ENCODE results near the gene SULT1A3. TPM values are rescaled to one million over a fixed set of nuclear protein-coding genes. Genes with fewer than 3 reads are reported as not detected.
"Not testable (repeated sequence)": the region's sequence is repeated elsewhere in the genome, so short reads cannot be mapped to it uniquely, and the experiment has no call there.

SULT1A3 gene
- total RNA-seq, 1 donor from 2014 or later, result 26.4 TPM

DNA sequence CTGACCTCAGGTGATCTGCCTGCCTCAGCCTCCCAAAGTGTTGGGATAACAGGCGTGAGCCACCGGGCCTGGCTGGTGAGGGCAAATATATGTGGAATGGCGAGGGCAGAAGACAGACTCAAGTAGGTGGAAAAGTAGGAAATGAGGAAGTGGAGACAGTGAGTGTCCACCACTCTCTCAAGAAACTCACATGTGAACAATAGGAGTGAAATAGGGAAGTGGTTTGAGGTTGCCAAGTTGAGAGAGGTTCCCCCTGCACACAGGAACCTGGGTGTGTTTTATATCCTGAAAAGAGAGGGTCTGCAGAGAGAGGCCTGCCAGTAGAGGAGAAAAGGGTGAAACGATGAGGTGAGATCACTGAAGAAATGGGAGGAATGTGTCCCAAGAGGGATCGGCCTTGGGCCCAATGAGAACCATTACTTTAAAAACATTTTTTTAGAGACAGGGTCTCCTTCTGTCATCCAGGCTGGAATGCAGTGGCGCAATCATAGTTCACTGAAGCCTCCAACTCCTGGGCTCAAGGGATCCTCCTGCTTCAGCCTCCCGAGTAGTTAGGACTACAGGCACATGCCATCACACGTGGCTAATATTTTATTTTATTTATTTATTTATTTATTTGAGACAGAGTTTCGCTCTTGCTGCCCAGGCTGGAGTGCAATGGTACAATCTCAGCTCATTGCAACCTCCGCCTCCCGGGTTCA lies 32.7 kb upstream of the SULT1A3 start:
- Mint-ChIP-seq H3K27ac (ENCODE audit: unreplicated experiment) (no peak overlapping the region), H3K9me3 (peaks cover 3% of the 10 kb centered on the region), H3K36me3 (ENCODE audit: low read depth) (peaks cover 2% of the 10 kb centered on the region), H3K4me1 (peaks cover 4% of the 10 kb centered on the region), H3K4me3 (no peak overlapping the region), H3K27me3 (ENCODE audit: low read depth) (no peaks in the 10 kb centered on the region)
- TF ChIP-seq, protein P1, sequence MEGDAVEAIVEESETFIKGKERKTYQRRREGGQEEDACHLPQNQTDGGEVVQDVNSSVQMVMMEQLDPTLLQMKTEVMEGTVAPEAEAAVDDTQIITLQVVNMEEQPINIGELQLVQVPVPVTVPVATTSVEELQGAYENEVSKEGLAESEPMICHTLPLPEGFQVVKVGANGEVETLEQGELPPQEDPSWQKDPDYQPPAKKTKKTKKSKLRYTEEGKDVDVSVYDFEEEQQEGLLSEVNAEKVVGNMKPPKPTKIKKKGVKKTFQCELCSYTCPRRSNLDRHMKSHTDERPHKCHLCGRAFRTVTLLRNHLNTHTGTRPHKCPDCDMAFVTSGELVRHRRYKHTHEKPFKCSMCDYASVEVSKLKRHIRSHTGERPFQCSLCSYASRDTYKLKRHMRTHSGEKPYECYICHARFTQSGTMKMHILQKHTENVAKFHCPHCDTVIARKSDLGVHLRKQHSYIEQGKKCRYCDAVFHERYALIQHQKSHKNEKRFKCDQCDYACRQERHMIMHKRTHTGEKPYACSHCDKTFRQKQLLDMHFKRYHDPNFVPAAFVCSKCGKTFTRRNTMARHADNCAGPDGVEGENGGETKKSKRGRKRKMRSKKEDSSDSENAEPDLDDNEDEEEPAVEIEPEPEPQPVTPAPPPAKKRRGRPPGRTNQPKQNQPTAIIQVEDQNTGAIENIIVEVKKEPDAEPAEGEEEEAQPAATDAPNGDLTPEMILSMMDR (conservative IDR thresholded peaks at IDR 0.05), result no peak
- no peak for DNase-seq (ENCODE audit: low read depth, low spot score)

DNA sequence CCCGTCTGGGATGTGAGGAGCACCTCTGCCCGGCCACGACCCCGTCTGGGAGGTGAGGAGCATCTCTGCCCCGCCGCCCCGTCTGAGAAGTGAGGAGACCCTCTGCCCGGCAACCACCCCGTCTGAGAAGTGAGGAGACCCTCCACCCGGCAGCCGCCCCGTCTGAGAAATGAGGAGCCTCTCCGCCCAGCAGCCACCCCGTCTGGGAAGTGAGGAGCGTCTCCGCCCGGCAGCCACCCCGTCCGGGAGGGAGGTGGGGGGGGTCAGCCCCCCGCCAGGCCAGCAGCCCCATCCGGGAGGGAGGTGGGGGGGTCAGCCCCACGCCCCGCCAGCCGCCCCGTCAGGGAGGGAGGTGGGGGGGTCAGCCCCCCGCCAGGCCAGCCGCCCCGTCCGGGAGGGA lies 30.3 kb upstream of the SULT1A3 start:
- H3K27me3 Mint-ChIP-seq (ENCODE audit: low read depth); H3K36me3 Mint-ChIP-seq (ENCODE audit: low read depth); H3K4me1 Mint-ChIP-seq: not testable (repeated sequence)

DNA sequence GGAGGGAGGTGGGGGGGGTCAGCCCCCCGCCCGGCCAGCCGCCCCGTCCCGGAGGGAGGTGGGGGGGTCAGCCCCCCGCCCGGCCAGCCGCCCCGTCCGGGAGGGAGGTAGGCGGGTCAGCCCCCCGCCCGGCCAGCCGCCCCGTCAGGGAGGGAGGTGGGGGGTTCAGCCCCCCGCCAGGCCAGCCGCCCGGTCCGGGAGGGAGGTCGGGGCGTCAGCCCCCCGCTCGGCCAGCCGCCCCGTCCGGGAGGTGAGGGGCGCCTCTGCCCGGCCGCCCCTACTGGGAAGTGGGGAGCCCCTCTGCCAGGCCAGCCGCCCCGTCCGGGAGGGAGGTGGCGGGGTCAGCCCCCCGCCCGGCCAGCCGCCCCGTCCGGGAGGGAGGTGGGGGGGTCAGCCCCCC lies 29.6 kb upstream of the SULT1A3 start:
- not testable (repeated sequence) for H3K4me3 Mint-ChIP-seq; H3K27me3 Mint-ChIP-seq (ENCODE audit: low read depth); DNase-seq (ENCODE audit: low read depth, low spot score); H3K27ac Mint-ChIP-seq (ENCODE audit: unreplicated experiment); H3K9me3 Mint-ChIP-seq; H3K4me1 Mint-ChIP-seq; H3K36me3 Mint-ChIP-seq (ENCODE audit: low read depth)

More for the DNA sequence above, 30.3 kb upstream of the SULT1A3 start:
- not testable (repeated sequence) for H3K27ac Mint-ChIP-seq (ENCODE audit: unreplicated experiment); H3K9me3 Mint-ChIP-seq; H3K4me3 Mint-ChIP-seq; DNase-seq (ENCODE audit: low read depth, low spot score)

DNA sequence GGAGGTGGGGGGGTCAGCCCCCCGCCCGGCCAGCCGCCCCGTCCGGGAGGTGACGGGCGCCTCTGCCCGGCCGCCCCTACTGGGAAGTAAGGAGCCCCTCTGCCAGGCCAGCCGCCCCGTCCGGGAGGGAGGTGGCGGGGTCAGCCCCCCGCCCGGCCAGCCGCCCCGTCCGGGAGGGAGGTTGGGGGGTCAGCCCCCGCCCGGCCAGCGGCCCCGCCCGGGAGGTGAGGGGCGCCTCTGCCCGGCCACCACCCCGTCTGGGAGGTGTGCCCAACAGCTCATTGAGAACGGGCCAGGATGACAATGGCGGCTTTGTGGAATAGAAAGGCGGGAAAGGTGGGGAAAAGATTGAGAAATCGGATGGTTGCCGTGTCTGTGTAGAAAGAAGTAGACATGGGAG lies 28.9 kb upstream of the SULT1A3 start:
- H3K27me3 Mint-ChIP-seq (ENCODE audit: low read depth); H3K36me3 Mint-ChIP-seq (ENCODE audit: low read depth); DNase-seq (ENCODE audit: low read depth, low spot score); H3K27ac Mint-ChIP-seq (ENCODE audit: unreplicated experiment); H3K9me3 Mint-ChIP-seq; H3K4me3 Mint-ChIP-seq; H3K4me1 Mint-ChIP-seq: not testable (repeated sequence)

DNA sequence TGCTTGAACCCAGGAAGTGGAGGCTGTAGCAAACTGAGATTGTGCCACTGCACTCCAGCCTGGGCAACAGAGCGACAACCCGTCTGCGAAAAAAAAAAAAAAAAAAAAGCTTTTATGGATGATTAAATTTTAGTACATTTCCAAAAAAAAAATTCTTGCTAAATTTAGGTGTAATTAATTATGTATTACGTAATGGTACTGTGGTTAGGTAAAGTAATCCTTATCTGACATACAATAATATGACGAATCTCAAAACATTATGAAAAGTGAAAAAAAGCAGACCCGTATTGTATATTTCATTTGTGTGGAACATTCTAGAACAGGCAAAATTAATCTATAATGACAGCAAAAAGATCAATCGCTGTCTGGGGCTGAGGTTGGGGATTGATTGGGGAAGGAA lies 26.0 kb upstream of the SULT1A3 start:
- no peak for DNase-seq (ENCODE audit: low read depth, low spot score)
- Mint-ChIP-seq H3K4me1 (peaks cover 3% of the 10 kb centered on the region), H3K27me3 (ENCODE audit: low read depth) (no peaks in the 10 kb centered on the region)

DNA sequence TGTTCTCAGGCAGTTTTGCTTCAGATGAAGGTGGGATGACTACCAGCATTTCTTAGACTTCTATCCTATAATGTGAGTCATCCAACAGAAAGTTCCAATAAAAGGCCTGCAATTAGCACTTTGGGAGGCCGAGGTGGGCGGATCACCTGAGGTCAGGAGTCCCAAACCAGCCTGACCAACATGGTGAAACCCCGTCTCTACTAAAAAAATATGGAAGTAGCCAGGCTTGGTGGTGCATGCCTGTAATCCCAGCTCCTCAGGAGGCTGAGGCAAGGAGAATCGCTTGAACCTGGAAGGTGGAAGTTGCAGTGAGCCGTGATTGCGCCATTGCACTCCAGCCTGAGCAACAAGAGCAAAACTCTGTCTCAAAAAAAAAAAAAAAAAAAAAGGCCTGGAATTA lies 22.2 kb upstream of the SULT1A3 start:
- H3K36me3 Mint-ChIP-seq (ENCODE audit: low read depth); DNase-seq (ENCODE audit: low read depth, low spot score); H3K27ac Mint-ChIP-seq (ENCODE audit: unreplicated experiment); H3K27me3 Mint-ChIP-seq (ENCODE audit: low read depth); H3K9me3 Mint-ChIP-seq; H3K4me1 Mint-ChIP-seq; H3K4me3 Mint-ChIP-seq: not testable (repeated sequence)

More for the DNA sequence above, 26.0 kb upstream of the SULT1A3 start:
- Mint-ChIP-seq H3K27ac (ENCODE audit: unreplicated experiment) (no peak overlapping the region), H3K4me3 (no peak overlapping the region), H3K9me3 (peaks cover 3% of the 10 kb centered on the region), H3K36me3 (ENCODE audit: low read depth) (peaks cover 2% of the 10 kb centered on the region)
- TF ChIP-seq, protein P1 (conservative IDR thresholded peaks at IDR 0.05), result no peak

DNA sequence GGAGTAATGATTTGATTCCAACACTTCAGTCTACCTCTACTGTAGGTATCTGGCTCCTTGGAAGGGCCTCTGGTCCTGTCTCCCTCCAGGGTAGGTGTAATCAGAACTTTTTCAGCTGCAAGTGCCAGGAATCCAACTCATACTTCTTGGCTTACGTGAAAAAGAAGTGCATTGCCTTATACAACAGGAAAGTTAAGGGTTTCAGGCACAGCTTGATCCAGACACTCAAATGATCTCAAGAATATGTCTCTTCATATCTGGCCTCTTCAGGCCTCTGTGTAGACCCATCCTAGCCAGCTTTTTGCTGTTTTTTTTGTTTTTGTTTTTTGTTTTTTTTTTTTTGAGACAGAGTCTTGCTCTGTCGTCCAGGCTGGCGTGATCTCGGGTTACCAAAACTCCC lies 19.9 kb upstream of the SULT1A3 start:
- Mint-ChIP-seq H3K27ac (ENCODE audit: unreplicated experiment) (no peak overlapping the region), H3K36me3 (ENCODE audit: low read depth) (no peaks in the 10 kb centered on the region), H3K9me3 (no peaks in the 10 kb centered on the region), H3K4me1 (no peaks in the 10 kb centered on the region), H3K4me3 (no peak overlapping the region), H3K27me3 (ENCODE audit: low read depth) (no peaks in the 10 kb centered on the region)
- no peak for DNase-seq (ENCODE audit: low read depth, low spot score)
- TF ChIP-seq, protein P1 (conservative IDR thresholded peaks at IDR 0.05), result no peak

All from neural crest cell (in vitro differentiated cells).